HUES48 (cell line): ENCODE results near the gene KCNC4.

Experiments used
- H3K27ac ChIP-seq: one replicate; pipeline ENCODE4 v1.7.0; 2013; ENCODE audit warnings: low read depth, low read length, inconsistent platforms
- H3K27me3 ChIP-seq: 2 replicates; pipeline ENCODE4 v1.6.1; 2013; ENCODE audit warnings: mild to moderate bottlenecking, low read length; ENCODE audit not compliant: control insufficient read depth, insufficient read depth
- H3K36me3 ChIP-seq: 2 replicates; pipeline ENCODE4 v1.6.1; 2013; ENCODE audit warnings: low read length; ENCODE audit not compliant: control insufficient read depth, insufficient read depth
- H3K4me1 ChIP-seq: 2 replicates; pipeline ENCODE4 v1.6.1; 2013; ENCODE audit warnings: mild to moderate bottlenecking, low read length; ENCODE audit not compliant: control insufficient read depth, insufficient read depth
- H3K4me3 ChIP-seq: 2 replicates; pipeline ENCODE4 v1.5.1; 2013; ENCODE audit warnings: mild to moderate bottlenecking, low read depth, low read length
- H3K9ac ChIP-seq: 2 replicates; pipeline ENCODE4 v1.6.1; 2013; ENCODE audit warnings: mild to moderate bottlenecking, low read depth, low read length, moderate library complexity
- H3K9me3 ChIP-seq: 2 replicates; pipeline ENCODE4 v1.6.1; 2013; ENCODE audit warnings: low read length; ENCODE audit not compliant: control insufficient read depth, insufficient read depth

The KCNC4 gene

DNA sequence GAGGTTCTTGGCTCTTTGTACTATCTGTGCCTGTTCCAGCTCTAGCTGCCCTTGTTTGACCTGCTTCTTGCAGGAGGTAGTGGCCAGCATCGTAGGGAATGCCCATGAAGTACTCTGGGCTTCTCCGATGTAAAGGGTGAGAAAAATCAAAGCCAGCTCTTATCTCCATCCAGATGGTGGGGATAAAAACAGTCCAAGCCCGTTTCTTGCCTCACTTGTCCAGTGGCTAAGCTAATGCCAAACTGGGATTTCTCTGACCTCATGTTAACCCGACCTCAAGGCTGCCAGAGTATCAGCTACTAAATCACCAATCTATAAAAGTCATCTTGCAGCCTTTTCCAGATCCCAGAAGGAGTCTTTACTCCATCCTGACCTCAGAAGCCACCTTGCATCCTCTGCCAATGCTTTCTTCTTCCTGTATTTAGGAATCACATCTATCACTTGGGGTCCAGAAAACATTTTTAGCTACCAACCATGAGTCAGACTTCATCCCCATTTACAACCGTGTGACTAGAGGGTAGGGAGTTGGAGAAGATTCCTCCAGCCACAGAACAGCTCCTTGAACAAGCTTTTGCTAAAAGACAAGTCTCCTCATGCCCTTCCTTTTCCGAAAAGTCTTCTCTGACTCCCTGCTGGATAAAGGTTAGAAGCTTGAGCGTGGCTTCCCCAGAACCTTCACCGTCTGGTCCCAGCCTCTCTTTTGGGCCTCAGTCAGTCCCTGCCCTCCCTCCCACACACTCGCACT is 35.9 kb downstream of the KCNC4 start:
- H3K4me3 ChIP-seq: no peak overlapping the region
- peaks cover 26% of the 10 kb centered on the region for H3K4me1 ChIP-seq
- H3K9ac ChIP-seq: no peak overlapping the region
- H3K27ac ChIP-seq: no peak overlapping the region
- H3K36me3 ChIP-seq: no peaks in the 10 kb centered on the region
- H3K9me3 ChIP-seq: no peaks in the 10 kb centered on the region
- H3K27me3 ChIP-seq: peaks cover 2% of the 10 kb centered on the region; the same call in 1 of the 2 replicates

DNA sequence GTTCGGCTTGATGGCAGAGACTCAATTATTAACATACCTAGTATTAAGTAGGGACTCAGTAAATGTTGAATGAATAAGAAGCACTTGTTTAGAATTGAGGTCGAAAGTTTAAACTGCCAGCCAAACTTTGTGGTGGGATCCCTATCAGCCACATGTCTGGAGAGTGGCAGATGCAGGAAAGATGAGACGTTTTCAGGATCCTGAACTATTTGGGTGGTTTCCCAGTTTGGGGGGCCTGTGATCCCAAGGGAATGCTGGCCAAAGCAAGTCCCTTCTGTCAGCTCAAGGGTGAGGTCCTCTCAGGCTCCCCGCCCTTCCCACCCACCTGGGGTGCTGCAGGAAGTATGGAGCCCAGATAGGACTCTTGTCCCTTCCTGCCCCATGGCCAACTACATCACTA is 38.6 kb downstream of the KCNC4 start:
- no peaks in the 10 kb centered on the region for H3K9me3 ChIP-seq
- peaks cover under 1% of the 10 kb centered on the region for H3K4me1 ChIP-seq
- H3K27ac ChIP-seq: no peak overlapping the region
- H3K27me3 ChIP-seq: no peaks in the 10 kb centered on the region; the same call in 1 of the 2 replicates
- no peak overlapping the region for H3K4me3 ChIP-seq
- no peaks in the 10 kb centered on the region for H3K36me3 ChIP-seq
- no peak overlapping the region for H3K9ac ChIP-seq

DNA sequence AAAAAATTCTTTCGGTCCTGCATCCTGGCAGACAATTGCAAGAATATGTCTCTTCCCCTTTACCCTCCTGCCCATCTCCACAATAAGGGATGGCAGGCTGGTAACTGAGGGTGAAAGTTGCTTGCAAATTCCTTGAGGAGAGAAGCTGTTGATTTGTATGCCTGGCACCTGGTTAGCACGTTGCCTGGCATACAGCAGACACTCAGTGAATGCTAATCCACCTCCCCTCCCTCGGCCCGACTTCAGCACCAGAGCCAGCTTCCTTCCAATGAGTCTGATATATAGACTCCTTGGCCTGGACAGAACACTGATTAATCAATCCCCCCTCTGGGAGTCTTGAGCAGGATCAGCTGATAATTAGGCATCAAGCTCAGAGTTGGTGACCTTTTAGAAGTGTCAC is 39.1 kb downstream of the KCNC4 start:
- H3K4me1 ChIP-seq: no peaks in the 10 kb centered on the region
- H3K27me3 ChIP-seq: no peaks in the 10 kb centered on the region; the same call in 1 of the 2 replicates
- no peaks in the 10 kb centered on the region for H3K36me3 ChIP-seq
- H3K27ac ChIP-seq: no peak overlapping the region
- no peaks in the 10 kb centered on the region for H3K9me3 ChIP-seq
- no peak overlapping the region for H3K9ac ChIP-seq
- no peak overlapping the region for H3K4me3 ChIP-seq

DNA sequence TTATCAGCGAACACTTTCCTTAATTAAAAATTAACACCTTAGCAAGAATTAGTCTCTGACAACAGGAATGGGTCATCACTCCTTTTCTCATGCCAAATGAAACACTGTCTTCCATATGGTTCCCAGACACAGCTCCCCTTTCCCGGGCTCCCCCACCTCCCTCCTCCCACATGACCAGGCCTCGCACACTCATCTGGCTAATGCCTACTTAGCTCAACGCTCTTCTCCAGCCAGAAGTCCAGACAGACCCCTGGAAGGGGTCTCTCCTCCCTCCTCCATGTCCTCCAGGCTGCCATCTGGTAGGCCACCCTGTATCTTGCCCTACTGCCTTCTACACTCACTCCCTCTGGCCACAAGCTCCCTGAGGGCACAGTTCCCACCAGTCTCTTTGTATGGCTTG is 39.9 kb downstream of the KCNC4 start:
- Histone ChIP-seq H3K27me3 (no peaks in the 10 kb centered on the region; the same call in 1 of the 2 replicates), H3K4me3 (no peak overlapping the region), H3K4me1 (no peaks in the 10 kb centered on the region), H3K9me3 (no peaks in the 10 kb centered on the region), H3K27ac (no peak overlapping the region), H3K36me3 (no peaks in the 10 kb centered on the region), H3K9ac (no peak overlapping the region)

DNA sequence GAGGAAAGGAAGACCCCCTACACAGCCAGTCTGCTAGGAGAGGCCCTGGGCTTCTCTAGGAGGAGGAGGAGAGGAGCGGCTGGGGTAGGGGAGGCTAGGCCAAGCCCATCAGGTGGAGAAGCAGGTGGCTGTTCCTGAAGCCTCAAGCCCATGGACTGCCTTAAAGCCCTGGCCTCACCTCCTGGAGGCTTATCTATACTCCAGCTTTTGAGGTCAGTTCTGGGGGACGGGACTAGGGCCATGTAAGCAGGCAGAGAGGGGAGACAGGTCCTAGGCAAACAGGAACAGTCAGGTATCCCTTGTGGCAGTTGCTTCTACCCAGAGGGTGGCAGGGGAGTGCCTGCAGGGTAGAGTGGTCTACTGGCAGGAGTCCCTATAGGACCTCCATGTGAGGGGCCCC is 40.6 kb downstream of the KCNC4 start:
- H3K4me3 ChIP-seq: no peak overlapping the region
- H3K9ac ChIP-seq: no peak overlapping the region
- no peaks in the 10 kb centered on the region; the same call in 1 of the 2 replicates for H3K27me3 ChIP-seq
- no peaks in the 10 kb centered on the region for H3K36me3 ChIP-seq
- H3K9me3 ChIP-seq: no peaks in the 10 kb centered on the region
- H3K4me1 ChIP-seq: no peaks in the 10 kb centered on the region
- H3K27ac ChIP-seq: no peak overlapping the region

DNA sequence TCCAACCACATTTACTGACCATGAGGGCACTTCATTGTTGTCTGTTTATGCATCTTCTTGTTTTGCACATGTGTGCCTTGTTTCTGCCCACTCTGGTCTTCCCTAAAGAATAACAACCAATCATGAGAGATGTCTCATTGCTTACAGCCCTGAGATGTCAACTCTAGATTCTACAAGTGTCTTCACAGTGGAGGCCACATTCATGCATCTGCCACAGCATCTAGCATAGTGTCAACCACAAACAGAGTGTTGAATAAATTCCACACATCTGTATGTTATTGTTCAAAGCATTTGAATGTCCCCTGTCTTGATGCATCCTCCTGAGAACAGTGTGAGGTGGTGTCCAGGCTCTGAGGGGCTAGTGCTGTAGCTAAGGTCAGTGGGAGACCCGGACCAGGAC is 43.1 kb downstream of the KCNC4 start:
- Histone ChIP-seq H3K4me1 (no peaks in the 10 kb centered on the region), H3K4me3 (no peak overlapping the region), H3K9me3 (no peaks in the 10 kb centered on the region), H3K9ac (no peak overlapping the region), H3K27ac (no peak overlapping the region), H3K27me3 (no peaks in the 10 kb centered on the region), H3K36me3 (no peaks in the 10 kb centered on the region)

DNA sequence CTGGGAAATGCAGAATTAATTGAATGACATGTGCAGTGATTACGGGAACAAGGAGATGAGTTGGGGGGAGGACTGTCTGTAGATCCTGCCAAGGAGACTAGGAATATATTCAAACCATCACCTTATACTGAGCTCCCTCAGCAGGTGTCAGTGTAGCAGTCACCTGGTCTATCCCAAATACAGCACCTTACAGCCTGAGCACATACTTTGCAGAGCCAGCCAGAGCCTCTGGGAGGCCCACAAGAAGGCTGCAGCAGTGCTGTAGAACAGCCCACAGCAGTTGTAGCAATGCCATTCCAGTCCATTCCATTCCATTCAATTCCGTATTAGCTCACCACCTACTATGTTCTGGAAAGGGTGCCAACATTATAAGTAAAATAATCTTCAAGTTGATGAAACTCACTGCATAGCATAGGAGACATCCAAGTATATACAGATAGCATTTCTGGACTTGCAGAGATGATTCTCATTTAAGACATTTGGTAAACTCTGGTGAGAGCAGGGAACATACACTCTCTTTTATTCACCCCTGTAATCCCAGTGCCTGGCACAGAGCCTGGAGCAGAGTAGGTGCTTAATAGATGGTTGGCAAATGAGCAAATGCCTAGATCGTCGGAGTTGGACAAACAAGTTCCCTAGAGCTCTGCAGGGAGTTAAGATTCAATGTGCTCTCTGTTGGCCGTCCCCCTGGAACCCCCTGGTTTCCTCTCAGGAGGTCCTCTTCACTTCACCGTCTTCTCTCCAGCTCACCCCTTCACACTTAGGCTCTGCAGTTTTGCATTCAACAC is 44.7 kb downstream of the KCNC4 start:
- H3K36me3 ChIP-seq: no peaks in the 10 kb centered on the region
- no peak overlapping the region for H3K27ac ChIP-seq
- H3K27me3 ChIP-seq: peaks cover 3% of the 10 kb centered on the region; the same call in 1 of the 2 replicates
- no peak overlapping the region for H3K9ac ChIP-seq
- no peaks in the 10 kb centered on the region for H3K4me1 ChIP-seq
- H3K4me3 ChIP-seq: no peak overlapping the region
- no peaks in the 10 kb centered on the region for H3K9me3 ChIP-seq

DNA sequence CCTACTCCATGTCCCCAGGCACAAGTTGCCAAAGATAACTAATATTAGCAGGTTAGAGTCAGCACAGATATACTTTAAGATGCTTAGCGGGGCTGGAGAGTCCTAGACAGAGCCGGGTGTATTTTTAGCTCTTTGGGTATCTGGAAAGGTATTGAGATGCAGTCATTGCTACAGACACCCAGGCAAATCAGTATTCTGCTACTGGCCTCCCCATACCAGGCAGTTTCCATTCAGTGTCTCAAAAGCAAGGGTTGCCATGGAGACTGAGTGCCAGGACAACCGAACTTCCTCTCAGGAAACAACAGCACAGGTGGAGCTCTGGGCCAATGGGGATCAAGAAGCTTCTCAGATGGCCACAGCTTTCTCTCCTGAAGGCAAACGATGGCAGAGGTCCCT is 45.3 kb downstream of the KCNC4 start:
- no peak overlapping the region for H3K4me3 ChIP-seq
- H3K4me1 ChIP-seq: no peaks in the 10 kb centered on the region
- peaks cover 9% of the 10 kb centered on the region; the same call in 1 of the 2 replicates for H3K27me3 ChIP-seq
- no peak overlapping the region for H3K9ac ChIP-seq
- H3K27ac ChIP-seq: no peak overlapping the region
- H3K36me3 ChIP-seq: no peaks in the 10 kb centered on the region
- no peaks in the 10 kb centered on the region for H3K9me3 ChIP-seq

DNA sequence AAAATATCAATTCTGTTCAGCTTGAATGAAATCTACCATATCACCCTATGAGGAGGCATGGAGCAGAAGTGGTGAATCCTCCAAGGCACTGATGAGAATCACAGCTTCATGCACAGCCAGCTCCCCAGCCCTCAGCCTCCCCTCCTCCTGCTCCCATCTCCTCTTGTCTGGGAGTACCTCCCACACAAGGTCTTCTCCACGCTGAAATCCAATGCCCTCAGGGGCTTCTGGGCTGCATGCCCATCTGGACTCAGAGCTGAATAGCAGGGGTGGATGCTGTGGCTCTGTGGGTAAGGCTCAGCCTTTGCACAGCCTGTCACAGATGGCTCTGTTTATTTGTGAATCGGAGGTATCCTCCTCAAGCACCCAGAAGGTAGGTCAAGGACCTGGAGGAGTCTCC is 48.6 kb downstream of the KCNC4 start:
- Histone ChIP-seq H3K36me3 (no peaks in the 10 kb centered on the region), H3K4me3 (no peak overlapping the region), H3K27me3 (peaks cover 10% of the 10 kb centered on the region; the same call in 1 of the 2 replicates), H3K9ac (no peak overlapping the region), H3K9me3 (no peaks in the 10 kb centered on the region), H3K4me1 (no peaks in the 10 kb centered on the region), H3K27ac (no peak overlapping the region)

DNA sequence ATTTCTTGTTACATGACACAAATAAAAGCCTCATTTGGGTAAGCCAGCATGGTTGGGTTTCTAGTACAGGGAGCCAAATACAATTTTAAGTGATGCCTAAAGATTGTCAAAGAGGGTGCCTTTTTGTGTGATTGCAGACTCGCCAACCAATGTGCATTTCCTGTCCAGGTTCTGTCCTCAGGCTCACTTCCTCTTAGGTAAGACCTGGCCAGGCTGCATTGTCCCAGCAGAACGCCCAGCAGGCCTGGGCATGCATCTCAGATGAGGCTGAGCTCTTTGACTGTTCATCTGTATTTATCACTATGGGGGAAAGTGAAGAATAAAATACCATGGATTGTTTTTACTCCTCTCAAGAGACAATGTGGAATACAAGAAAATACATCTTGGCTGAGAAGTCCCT is 49.7 kb downstream of the KCNC4 start:
- Histone ChIP-seq H3K9me3 (no peaks in the 10 kb centered on the region), H3K36me3 (no peaks in the 10 kb centered on the region), H3K4me1 (no peaks in the 10 kb centered on the region), H3K9ac (no peak overlapping the region), H3K27ac (no peak overlapping the region), H3K4me3 (no peak overlapping the region), H3K27me3 (peaks cover 10% of the 10 kb centered on the region; the same call in 1 of the 2 replicates)
